Measurements from ENCODE around the gene KREMEN1. TPM values are rescaled to one million over a fixed set of nuclear protein-coding genes. Genes with fewer than 3 reads are reported as not detected.

KREMEN1 gene
- total RNA-seq, 4 donors from 2014 or later, result 7.5 to 35.8 (median 15.4) TPM

- Histone ChIP-seq H3K27me3 (no peaks in the 10 kb centered on the region), H3K9me3 (no peaks in the 10 kb centered on the region), H3K4me3 (peak overlapping the region; percentile 73 to 94 (median 78)), H3K36me3 (no peaks in the 10 kb centered on the region), H3K27ac (peak overlapping the region; percentile 69 to 82 (median 73)), H3K4me1 (peaks cover 31 to 51% of the 10 kb centered on the region in 2 donors)
- no peak for TF ChIP-seq CTCF (IDR thresholded peaks at IDR 0.05 in 4 of 5, conservative IDR thresholded peaks at IDR 0.05 in 1 of 5)
- TF ChIP-seq POLR2A (IDR thresholded peaks at IDR 0.05), result no peak
- DNase-seq (no peak), ATAC-seq (no peak)
- in situ Hi-C loops (cut with MboI; ENCODE audit: low sequenced_read_pairs in 4 of 4) (no loop called here), intact Hi-C loops (cut with DNase I; ENCODE audit: low total_unique reads) (loop anchor here (5.0 kb wide), 2 partner anchors 78 to 193 kb away; partner anchors contain the start of genes EWSR1 and RHBDD3)
These were observed 1.5 kb downstream of the KREMEN1 start for GRCh38 chr22:29074276-29074772.

GRCh38 chr22:29078036-29078868 lies 5.4 kb downstream of the KREMEN1 start:
- H3K36me3 ChIP-seq, result no peaks in the 10 kb centered on the region
- TF ChIP-seq POLR2A (IDR thresholded peaks at IDR 0.05) (no peak), CTCF (IDR thresholded peaks at IDR 0.05 in 4 of 5, conservative IDR thresholded peaks at IDR 0.05 in 1 of 5) (no peak)
- no peaks in the 10 kb centered on the region for H3K9me3 ChIP-seq
- H3K27ac ChIP-seq, result peak overlapping the region; percentile 42 to 71 (median 62)
- DNase-seq (no peak), ATAC-seq (peak in 1 of 2 donors; percentile 55)
- in situ Hi-C loops (cut with MboI; ENCODE audit: low sequenced_read_pairs in 4 of 4), result loop anchor here in 1 of 4 donors (5.0 kb wide), 1 partner anchor 64 kb away; no protein-coding TSS in a partner anchor
- peaks cover 28 to 42% of the 10 kb centered on the region in 2 donors for H3K4me1 ChIP-seq
- intact Hi-C loops (cut with DNase I; ENCODE audit: low total_unique reads), result no loop called here
- no peak overlapping the region for H3K4me3 ChIP-seq
- H3K27me3 ChIP-seq, result no peaks in the 10 kb centered on the region

GRCh38 chr22:29078869-29079207 lies 6.0 kb downstream of the KREMEN1 start:
- TF ChIP-seq CTCF (IDR thresholded peaks at IDR 0.05 in 4 of 5, conservative IDR thresholded peaks at IDR 0.05 in 1 of 5) (no peak), POLR2A (IDR thresholded peaks at IDR 0.05) (no peak)
- intact Hi-C loops (cut with DNase I; ENCODE audit: low total_unique reads), result no loop called here
- in situ Hi-C loops (cut with MboI; ENCODE audit: low sequenced_read_pairs in 4 of 4), result loop anchor here in 1 of 4 donors (5.0 kb wide), 1 partner anchor 63 kb away; no protein-coding TSS in a partner anchor
- DNase-seq, result no peak
- Histone ChIP-seq H3K4me3 (no peak overlapping the region), H3K27me3 (no peaks in the 10 kb centered on the region), H3K36me3 (no peaks in the 10 kb centered on the region), H3K27ac (peak overlapping the region; percentile 42 to 71 (median 62)), H3K4me1 (peaks cover 28 to 36% of the 10 kb centered on the region in 2 donors), H3K9me3 (no peaks in the 10 kb centered on the region)
- no peak for ATAC-seq

- intact Hi-C loops (cut with DNase I; ENCODE audit: low total_unique reads) (no loop called here), in situ Hi-C loops (cut with MboI; ENCODE audit: low sequenced_read_pairs in 4 of 4) (loop anchor here in 1 of 4 donors (5.0 kb wide), 1 partner anchor 63 kb away; no protein-coding TSS in a partner anchor)
- no peaks in the 10 kb centered on the region for H3K9me3 ChIP-seq
- H3K4me1 ChIP-seq, result peaks cover 24 to 31% of the 10 kb centered on the region in 2 donors
- peak overlapping the region; percentile 42 to 71 (median 62) for H3K27ac ChIP-seq
- no peak overlapping the region for H3K4me3 ChIP-seq
- DNase-seq (no peak), ATAC-seq (no peak)
- TF ChIP-seq POLR2A (IDR thresholded peaks at IDR 0.05), result no peak
- TF ChIP-seq CTCF (IDR thresholded peaks at IDR 0.05 in 4 of 5, conservative IDR thresholded peaks at IDR 0.05 in 1 of 5), result no peak
- H3K36me3 ChIP-seq, result no peaks in the 10 kb centered on the region
- H3K27me3 ChIP-seq, result no peaks in the 10 kb centered on the region
These were observed 6.5 kb downstream of the KREMEN1 start for GRCh38 chr22:29079218-29079901.
